Fibroblast of skin of abdomen (primary cell): ENCODE results near the gene DSCAM.
A peak's percentile ranks its signal among the peaks of the same experiment; 100 is the strongest.

Experiments used
- DNase-seq: peaks from one replicate; pipeline ENCODE4 v3.0.0-alpha.2; 2013

Gene DSCAM

GRCh38 chr21:39968010-39968409 lies 878.9 kb downstream of the DSCAM start:
- DNase-seq: no peak

DNA sequence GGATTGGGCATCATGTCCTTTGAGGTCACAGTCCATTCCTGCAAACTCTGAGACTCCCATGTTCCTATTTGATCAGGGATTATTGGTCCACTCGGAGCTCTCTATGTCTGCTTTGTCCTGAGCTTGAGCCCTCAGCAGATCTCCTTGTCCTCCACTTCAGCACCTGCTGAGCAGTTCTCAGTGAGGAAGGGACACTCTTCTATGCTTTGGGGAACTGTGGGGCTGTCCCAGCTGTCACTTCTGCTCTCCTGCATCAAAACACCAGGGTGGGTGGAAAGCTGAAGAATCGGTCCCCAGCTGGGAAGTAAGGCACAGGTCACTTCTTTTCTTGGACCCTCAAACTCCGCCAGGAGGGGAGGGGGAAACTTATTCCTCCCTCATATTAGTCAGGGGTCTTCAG lies 880.2 kb downstream of the DSCAM start:
- no peak for DNase-seq

DNA sequence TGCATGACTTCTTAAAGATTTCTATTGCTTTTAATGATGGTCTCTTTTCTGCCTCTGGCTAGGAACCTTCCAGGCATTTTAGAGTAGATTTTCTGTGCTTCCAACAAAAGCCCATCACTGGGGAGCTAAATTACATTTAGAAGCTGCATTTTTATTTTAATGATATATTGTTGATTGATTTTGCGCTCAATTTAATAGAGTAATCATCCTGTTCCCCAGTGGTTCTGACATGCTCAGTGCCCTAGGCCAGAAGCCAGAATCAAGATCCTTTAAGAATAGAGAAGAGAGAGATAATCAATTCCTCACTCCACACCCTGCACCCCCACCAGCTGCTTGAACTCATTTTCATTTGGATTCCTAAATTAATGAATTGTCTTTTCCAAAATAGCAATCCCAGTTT lies 881.9 kb downstream of the DSCAM start:
- DNase-seq: no peak

GRCh38 chr21:39961251-39961650 lies 885.7 kb downstream of the DSCAM start:
- peak; percentile 71 for DNase-seq
